SKM-1 (cell line): ENCODE data around the gene THRSP.
"Not testable (repeated sequence)": the region's sequence is repeated elsewhere in the genome, so short reads cannot be mapped to it uniquely, and the experiment has no call there.

Experiments
- DNase-seq: peaks from one replicate; lab custom pipeline; 2025; ENCODE audit not compliant: unreplicated experiment; lab: John Stamatoyannopoulos, UW

The THRSP gene

GRCh38 chr11:78038697-78039313, 24.9 kb upstream of the THRSP start:
- no peak for DNase-seq

GRCh38 chr11:78039391-78039918, 24.2 kb upstream of the THRSP start:
- DNase-seq = no peak

GRCh38 chr11:78039919-78040671, 23.6 kb upstream of the THRSP start:
- no peak for DNase-seq

- no peak for DNase-seq
Observed at GRCh38 chr11:78040691-78041379, 22.8 kb upstream of the THRSP start.

- DNase-seq = not testable (repeated sequence)
Observed at GRCh38 chr11:78041380-78041719, 22.3 kb upstream of the THRSP start.

GRCh38 chr11:78041843-78042440, 21.7 kb upstream of the THRSP start:
- DNase-seq = no peak

GRCh38 chr11:78044706-78045105, 19.0 kb upstream of the THRSP start:
- no peak for DNase-seq

GRCh38 chr11:78045851-78046485, 17.7 kb upstream of the THRSP start:
- DNase-seq = no peak

- no peak for DNase-seq
Observed at GRCh38 chr11:78046486-78046854, 17.2 kb upstream of the THRSP start.

GRCh38 chr11:78048561-78048960, 15.1 kb upstream of the THRSP start:
- DNase-seq = no peak

- no peak for DNase-seq
Observed at GRCh38 chr11:78049348-78049747, 14.3 kb upstream of the THRSP start.

- no peak for DNase-seq
Observed at GRCh38 chr11:78050964-78051831, 12.5 kb upstream of the THRSP start.

GRCh38 chr11:78054971-78055370, 8.7 kb upstream of the THRSP start:
- DNase-seq = no peak

GRCh38 chr11:78056093-78056492, 7.6 kb upstream of the THRSP start:
- DNase-seq = no peak

GRCh38 chr11:78057462-78058055, 6.1 kb upstream of the THRSP start:
- DNase-seq = no peak

GRCh38 chr11:78059749-78060328, 3.8 kb upstream of the THRSP start:
- DNase-seq = not testable (repeated sequence)

GRCh38 chr11:78060533-78060932, 3.1 kb upstream of the THRSP start:
- no peak for DNase-seq

GRCh38 chr11:78061088-78061920, 2.4 kb upstream of the THRSP start:
- DNase-seq = no peak

GRCh38 chr11:78061921-78062311, 1.7 kb upstream of the THRSP start:
- DNase-seq = no peak
